Fibroblast of villous mesenchyme (primary cell): ENCODE measurements around the gene ARFRP1. TPM values are rescaled to one million over a fixed set of nuclear protein-coding genes. Genes with fewer than 3 reads are reported as not detected.

ENCODE experiments used
- DNase-seq: peaks from one replicate; pipeline ENCODE4 v3.0.0-alpha.2; 2010; ENCODE audit warnings: low read depth
- H3K4me3 ChIP-seq: 2 replicates; pipeline ENCODE4 v1.5.1; 2011; ENCODE audit warnings: low read depth, mild to moderate bottlenecking, low read length
- CTCF ChIP-seq: IDR thresholded peaks from 2 replicates; pipeline ENCODE4 v1.5.1; 2012; ENCODE audit warnings: low read depth, mild to moderate bottlenecking, low read length; ENCODE audit not compliant: insufficient read depth
- total RNA-seq: library from RNA; depleted of rRNA; stranded (reverse); fragments of >200 nt; gene quantifications from 2 replicates; pipeline ENCODE4 v1.2.3, GENCODE V29; 2012

The ARFRP1 gene
- total RNA-seq, 1 donor = 24.2 TPM

GRCh38 chr20:63739130-63740069 is 31.6 kb upstream of the ARFRP1 start, which contains the start of gene SLC2A4RG:
Gene SLC2A4RG, plus strand, starts transcription at chr20:63739776. Its CDS starts 137 bp downstream, at chr20:63739913.
- TF ChIP-seq CTCF = no peak
- DNase-seq = peak; percentile 75
- H3K4me3 ChIP-seq = peak within 1 kb of the TSS; percentile 78

GRCh38 chr20:63738687-63739129 is 30.9 kb upstream of the ARFRP1 start:
- TF ChIP-seq CTCF = no peak
- DNase-seq = peak; percentile 26
- H3K4me3 ChIP-seq = peak overlapping the region; percentile 43

GRCh38 chr20:63737945-63738686 is 30.3 kb upstream of the ARFRP1 start:
- DNase-seq = no peak
- no peak for TF ChIP-seq CTCF
- no peak overlapping the region for H3K4me3 ChIP-seq

GRCh38 chr20:63737695-63737944 is 29.8 kb upstream of the ARFRP1 start:
- no peak for DNase-seq
- no peak for TF ChIP-seq CTCF
- H3K4me3 ChIP-seq = no peak overlapping the region

GRCh38 chr20:63736893-63737694 is 29.3 kb upstream of the ARFRP1 start:
- no peak for TF ChIP-seq CTCF
- no peak for DNase-seq
- no peak overlapping the region for H3K4me3 ChIP-seq

GRCh38 chr20:63735859-63736718 is 28.3 kb upstream of the ARFRP1 start, which contains the start of gene LIME1:
Gene LIME1, plus strand, starts transcription at chr20:63736664. Its CDS starts 886 bp downstream, at chr20:63737550.
- H3K4me3 ChIP-seq = no peak within 1 kb of the TSS
- no peak for DNase-seq
- TF ChIP-seq CTCF = no peak
